Hematopoietic multipotent progenitor cell treated with erythropoietin and hydrocortisone succinate and interleukin-3 and kit ligand, for 4 days (in vitro differentiated cells): ENCODE results near the gene PTCD2.

Experiments used
- DNase-seq: peaks from one replicate; pipeline ENCODE4 v3.0.0-alpha.2; 2015

PTCD2 gene

DNA sequence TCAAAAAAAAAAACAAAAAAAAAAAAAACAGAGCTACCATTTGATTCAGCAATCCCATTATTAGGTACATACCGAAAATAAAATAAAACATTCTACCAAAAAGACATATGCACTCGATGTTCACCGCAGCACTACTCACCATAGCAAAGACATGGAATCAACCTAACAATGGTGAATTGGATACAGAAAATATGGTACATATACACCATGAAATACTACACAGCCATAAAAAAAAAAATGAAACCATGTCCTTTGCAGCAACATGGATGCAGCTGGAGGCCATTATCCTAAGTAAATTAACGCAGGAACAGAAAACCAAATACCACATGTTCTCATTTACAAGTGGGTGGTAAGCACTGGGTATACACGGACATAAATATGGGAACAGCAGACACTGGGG lies 21.5 kb upstream of the PTCD2 start:
- DNase-seq = no peak

DNA sequence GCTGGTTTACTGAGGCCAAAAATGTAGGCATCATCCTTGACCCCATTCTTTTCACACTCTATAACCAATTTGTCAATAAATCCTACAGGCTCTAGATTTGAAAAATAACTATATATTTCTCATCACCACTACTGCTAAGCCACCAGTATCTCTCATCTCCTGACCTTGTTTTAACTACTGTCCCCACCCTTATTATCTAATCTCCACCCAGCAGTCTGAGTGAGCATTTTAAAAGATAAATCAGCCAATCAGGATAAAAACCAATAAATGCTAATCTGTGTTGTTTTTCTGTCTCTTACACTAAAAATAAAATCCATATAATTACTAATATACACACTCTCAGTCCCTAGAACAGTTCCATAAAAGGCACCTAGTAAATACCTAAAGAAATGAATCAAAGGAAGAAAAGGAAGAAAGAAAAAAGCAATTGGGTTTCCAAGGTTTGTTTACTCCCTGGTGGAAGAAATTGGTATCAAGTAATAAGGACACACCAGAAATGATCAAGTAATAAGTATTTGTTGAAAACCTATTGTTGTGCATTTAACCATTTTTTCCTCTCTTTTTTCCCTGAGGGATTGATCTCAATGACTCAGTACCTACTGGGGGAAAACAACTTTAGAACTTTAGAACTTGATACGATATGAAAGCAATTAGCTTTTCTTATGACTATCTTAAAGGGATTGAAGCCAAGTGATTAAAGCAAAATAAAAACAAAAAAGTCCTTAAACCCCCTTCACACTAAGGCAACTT lies 19.4 kb upstream of the PTCD2 start:
- DNase-seq = peak; percentile 35

DNA sequence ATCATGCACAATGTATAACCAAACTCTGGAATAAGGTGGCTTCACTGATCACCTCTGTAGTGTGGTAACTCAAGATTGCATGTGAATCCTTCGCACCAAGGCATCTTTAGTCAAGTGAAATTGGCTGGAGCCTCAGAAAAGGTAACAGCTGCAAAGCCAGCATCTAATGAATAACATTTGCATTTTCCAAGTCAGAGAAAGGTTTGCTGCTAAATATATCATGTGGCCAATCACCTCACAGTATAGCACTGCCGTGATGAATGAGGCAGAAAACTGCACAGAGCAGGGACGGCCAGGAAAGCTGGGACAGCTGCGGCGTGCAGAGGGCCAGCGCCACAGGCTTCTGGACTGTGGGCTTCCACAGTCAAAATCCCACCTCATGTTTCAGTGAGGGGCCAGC lies 18.6 kb upstream of the PTCD2 start:
- no peak for DNase-seq

GRCh38 chr5:72302171-72302570 lies 18.0 kb upstream of the PTCD2 start:
- no peak for DNase-seq

- DNase-seq = no peak
Observed at GRCh38 chr5:72305194-72306142, 14.7 kb upstream of the PTCD2 start.

DNA sequence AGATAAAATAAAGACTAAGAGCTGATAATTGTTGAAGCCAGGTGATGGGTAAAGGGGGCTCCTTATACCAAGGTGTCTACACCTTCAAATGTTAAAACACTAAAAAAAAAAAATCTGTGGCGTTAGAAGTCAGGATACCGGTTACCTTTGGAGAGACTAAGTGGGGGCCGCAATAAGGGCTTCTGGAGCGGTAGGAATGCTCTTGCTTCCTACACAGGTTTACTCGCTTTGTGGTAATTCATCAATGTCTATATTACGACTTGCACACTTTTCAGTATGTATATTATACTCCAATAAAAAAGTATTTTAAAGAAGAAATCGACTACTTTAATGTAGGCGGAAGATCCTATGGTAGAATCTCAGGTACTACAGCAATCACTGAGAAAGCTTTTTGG lies 12.6 kb upstream of the PTCD2 start:
- DNase-seq = no peak

GRCh38 chr5:72307968-72308852 lies 12.0 kb upstream of the PTCD2 start:
- peak; percentile 99 for DNase-seq

DNA sequence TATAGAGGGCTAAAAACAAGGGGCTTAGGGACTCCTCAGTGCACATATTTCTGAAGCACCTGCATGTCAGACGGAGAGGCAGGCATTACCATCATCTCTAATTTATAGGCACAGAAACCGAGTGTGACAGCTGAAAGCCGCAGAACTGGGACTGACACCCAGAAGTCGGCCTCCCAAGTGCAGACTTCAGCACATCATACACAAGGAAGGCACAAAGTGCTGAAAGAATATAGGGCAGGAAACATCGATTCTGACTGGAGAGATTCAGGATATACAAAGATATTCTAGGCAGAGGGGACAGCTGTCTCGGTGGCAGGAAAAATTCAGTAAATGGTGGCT lies 11.4 kb upstream of the PTCD2 start:
- peak; percentile 27 for DNase-seq

- DNase-seq = no peak
Observed at GRCh38 chr5:72313141-72313540, 7.0 kb upstream of the PTCD2 start.

DNA sequence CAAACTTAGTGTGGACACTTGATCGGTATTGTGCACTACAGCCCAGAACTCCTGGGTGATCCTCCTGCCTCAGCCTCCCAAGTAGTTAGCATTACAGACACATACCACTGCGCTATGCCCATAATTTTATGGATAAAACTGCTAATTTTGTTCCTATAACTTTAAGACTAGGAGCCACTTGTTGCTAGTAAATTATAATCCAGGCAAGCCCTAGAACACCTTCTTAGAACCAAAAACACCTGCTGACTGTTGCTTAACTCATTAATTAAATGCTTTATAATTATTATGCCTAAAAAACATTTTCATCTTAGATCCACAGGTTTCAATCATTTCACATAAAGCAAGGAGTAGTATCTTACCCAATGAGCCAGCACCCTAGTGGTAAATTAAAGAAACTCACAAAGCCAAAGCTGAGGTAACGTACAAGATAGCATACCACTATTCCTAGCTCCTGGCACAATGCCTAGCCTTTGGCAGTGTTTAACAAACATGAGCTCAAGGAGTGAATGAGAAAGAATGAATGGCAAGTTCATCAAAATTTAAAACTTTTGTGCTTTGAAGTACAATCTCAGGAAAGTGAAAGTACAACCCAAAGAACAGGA lies 5.5 kb upstream of the PTCD2 start:
- peak; percentile 89 for DNase-seq

DNA sequence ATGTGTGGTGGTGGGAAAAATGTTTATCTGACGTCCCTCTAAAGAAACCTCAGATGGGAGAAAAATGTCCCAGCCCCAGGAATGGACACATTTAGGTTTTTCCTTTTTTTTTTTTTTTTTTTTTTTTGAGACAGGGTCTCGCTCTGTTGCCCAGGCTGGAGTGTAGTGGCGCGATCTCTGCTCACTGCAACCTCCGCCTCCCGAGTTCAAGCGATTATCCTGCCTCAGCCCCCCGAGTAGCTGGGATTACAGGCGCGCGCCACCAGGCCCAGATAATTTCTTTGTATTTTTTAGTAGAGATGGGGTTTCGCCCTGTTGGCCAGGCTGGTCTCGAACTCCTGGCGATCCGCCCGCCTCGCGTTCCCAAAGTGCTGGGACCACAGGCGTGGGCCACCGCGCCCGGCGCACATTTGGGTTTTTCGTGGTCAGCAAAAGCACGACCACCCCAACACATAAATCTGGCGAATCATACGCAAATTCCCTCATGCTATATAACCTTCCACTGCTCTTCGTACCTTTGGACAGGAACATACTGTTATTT lies 668 bp upstream of the PTCD2 start:
- DNase-seq = peak; percentile 52

- DNase-seq = no peak
Observed at GRCh38 chr5:72324189-72324825, 4.1 kb downstream of the PTCD2 start.

DNA sequence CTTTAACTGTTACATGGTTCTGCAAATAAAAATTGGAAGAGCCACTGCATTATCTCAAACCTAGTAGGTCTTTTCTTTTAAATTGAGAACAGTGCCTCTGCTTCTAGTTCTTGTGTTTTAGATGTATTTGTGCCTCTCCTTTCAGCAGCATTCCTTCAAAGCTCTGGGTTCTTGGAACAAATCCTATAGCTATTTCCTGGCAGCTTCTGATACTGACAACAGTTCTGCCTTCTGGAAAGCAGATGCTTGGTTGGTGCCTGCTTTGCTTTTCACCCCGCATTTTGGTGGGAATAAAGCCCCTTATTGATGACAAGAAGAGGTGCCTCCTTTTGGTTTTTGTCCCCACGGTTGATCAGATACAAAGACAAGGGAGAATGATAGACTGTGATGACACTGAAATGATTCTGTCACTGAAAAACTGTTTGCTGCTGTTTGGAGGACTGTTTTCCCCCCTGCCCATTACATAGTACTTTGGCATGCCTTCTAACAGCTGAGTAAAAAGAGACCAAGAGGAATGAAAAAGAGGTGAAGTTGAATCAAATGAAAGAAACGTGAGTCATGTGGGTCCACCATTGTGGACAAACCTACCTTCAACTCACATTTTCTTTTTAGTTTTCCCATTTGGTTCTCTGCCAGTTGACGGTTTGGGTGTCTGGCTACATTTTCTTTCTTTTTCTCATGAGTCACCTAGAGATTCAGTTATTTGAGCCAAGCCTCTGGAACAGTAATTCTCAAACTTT lies 5.6 kb downstream of the PTCD2 start:
- DNase-seq = no peak

- DNase-seq = no peak
Observed at GRCh38 chr5:72326306-72326649, 6.1 kb downstream of the PTCD2 start.

GRCh38 chr5:72328172-72328571 lies 8.0 kb downstream of the PTCD2 start:
- peak; percentile 27 for DNase-seq

DNA sequence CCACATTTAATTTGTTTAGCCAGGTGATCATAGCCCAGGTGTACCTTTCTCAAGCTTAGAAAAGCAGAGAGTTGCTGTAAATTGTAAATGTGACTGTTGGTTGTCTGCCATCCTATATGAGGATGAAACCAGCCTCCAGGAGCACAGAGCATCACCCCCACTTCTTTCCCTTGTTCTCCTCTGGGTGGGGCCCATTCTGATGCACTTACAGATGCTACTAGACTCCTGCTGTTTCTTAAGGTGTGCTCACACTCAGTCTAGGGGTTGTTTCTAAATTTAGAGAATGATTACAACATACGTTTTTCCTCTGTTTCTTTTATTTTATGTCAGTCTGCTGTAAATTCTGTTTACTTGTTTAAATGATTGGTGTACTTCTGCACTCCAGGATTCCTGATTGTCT lies 10.5 kb downstream of the PTCD2 start:
- no peak for DNase-seq

- DNase-seq = no peak
Observed at GRCh38 chr5:72337159-72337558, 17.0 kb downstream of the PTCD2 start.

DNA sequence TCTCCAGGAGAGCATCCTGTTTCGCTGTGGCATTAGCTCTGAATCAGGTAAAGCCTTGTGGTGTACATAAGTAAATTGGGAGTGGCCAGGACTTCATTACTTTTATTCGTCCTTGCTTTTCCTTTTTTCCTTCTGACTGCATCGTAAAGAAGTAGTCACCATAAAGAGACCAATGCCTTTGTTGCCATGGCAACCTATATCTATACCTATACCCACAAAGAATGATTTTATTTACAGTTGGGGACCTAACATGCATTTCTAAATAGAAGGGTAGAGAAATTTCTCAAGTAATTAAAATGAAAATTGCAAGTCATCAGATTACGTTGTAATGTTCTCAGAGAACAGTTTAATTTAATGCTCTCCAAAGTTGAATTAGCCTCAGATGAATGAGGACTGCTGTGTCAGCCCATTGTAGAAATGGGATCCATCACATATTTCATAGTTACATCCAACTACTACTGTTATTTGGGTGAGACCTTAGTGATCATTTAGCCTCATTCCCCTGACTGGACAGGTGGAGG lies 18.6 kb downstream of the PTCD2 start:
- DNase-seq = no peak

DNA sequence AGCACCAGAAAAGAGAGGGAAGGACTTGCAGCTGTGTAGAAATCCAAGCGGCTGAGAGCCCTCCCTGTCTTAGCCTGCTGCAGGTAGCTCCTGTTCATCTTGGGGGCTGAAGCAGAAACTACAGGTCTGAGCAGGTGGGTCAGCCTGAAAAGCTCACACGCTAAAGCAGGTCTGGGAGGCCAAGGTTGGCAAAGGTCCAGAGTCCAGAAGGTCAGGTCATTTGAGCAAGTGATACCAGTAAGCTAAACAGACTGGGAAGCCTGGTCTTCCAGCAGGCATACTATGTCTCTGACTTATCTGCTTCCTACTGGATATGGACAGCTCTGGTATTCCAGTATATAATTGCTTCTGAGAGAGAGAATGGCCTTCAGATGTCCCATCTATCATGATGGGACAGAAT lies 26.2 kb downstream of the PTCD2 start:
- no peak for DNase-seq

DNA sequence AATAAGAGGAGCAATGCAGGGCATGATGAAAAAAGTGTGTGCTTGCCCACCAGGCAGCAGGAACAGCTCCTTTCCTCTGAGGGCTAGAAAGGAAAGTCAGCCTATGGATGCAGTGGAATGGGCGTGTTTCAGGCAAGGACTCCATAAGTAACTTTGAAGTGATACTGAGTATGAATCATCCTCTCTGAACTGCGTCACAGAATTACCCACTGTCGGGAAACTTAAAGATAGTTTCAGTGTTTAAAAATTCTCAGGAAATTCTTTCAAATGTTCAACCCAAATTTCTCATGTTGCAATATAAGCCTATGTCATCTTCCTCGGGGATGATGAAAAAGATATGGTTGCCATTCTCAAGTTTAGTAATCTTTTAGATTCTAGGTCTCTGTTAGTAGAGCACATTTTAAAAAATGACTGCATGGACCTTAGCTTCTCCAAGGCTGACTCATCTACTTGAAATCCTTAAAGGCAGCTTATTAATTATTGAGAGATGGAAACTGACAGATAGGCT lies 27.7 kb downstream of the PTCD2 start:
- DNase-seq = no peak

GRCh38 chr5:72351376-72351775 lies 31.2 kb downstream of the PTCD2 start:
- no peak for DNase-seq
